GM21390 (cell line): ENCODE data around the gene DUS1L.

Experiments
- ATAC-seq: cut with Tn5 transposase; IDR thresholded peaks from one replicate; pipeline ENCODE4 v1.9.1; 2021; ENCODE audit not compliant: unreplicated experiment

The DUS1L gene

DNA sequence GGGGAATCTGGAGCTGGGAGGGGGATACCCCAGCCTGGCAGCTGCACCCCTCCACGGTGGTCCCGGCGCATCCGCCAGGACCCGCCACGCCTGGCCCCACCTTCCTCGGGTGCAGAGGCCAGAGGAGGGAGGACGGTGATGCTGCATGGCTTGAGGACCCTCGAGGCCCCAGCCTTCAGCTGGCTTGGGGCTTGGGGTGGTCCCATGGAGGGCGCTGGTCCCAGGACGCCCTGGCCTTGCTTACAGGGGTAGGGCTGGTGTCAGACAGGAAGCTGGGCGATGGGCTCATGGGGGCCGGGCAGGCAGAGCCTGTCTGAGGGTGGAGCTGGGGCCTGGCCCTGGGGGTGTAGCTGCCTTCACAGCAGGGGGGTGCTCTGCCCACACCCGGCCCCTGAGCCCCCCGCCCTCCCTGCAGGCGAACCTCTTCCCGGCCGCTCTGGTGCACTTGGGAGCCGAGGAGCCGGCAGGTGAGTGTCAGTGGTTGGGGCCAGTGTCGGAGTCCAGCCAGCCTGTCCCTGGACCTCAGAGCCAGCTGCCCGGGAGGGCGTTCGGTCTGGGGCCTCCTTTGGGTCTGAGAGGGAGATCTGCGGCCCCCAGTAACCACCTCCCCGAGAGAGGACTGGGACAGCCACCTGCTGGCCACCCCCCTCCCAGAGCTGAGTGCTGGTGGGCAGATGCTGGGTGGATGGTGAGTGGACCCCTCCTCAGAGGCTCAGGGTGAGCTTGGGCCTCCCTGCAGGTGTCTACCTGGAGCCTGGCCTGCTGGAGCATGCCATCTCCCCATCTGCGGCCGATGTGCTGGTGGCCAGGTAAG lies 49.3 kb downstream of the DUS1L start:
- ATAC-seq, result no peak

DNA sequence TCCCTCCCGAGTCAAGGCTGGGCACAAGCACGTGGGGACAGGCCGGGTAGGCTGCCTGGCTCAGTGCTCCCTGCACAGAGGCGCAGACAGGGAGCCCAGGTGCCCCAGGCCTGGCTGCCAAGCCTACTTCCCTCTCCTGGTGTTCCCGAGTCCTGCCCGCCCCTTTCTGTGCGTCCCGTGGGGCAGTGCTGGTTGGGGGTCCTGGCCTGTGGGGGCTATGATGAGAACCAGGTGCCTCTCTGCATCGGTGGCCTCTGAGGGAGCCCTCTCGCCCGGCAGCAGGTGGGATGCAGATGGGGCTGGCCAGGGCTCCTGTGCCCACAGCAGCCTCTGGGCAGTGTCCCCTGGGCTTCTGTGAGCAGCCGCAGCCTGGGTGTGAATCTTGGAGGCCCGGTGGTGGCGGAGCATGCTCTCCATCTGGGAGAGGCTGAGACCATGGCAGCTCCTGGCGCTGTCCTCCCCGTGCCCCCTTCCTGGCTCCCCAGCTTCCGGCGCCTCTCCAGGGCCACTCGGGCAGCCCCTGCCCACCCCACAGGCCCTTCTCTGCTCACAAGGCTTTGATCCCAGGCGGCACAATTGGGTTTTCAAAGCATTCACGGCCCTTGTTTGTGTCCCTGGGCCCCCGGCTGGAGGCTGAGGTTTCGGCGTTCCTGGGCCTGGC lies 50.2 kb downstream of the DUS1L start:
- no peak for ATAC-seq

DNA sequence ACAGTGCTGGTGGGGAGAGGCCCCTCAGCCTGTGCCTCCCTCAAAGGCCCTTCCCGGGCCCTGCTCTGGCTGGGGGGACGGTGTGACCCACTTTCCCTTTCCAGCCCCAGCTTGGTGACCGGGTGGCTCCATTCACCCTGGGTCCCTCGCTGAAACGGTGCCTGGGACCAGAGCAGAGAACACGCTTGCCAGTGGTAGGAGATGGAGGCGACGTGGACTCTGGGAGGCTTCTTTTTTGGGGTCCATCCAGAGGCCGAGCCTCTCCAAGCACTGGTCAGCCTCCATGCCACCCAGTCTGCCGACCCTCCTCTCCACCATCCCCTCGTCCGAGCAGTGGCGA lies 50.7 kb downstream of the DUS1L start:
- no peak for ATAC-seq

DNA sequence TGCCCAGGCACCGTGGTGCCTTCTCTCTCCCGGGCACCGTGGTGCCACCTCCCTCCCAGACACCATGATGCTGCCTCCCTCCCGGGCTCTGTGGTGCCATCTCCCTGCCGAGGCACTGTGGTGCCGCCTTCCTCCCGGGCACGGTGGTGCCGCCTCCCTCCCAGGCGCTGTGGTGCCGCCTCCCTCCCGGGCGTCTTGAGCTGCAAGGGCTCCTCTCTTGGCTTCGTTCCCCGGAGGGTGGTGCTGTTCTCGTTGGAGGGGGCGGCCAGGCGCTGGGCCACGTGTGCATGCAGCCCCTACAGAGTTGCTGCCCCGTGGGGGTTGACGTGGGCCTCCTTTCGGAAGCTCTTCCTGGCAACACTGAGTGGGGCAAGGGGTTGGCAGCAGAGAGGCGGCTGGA lies 51.2 kb downstream of the DUS1L start:
- ATAC-seq, result no peak

DNA sequence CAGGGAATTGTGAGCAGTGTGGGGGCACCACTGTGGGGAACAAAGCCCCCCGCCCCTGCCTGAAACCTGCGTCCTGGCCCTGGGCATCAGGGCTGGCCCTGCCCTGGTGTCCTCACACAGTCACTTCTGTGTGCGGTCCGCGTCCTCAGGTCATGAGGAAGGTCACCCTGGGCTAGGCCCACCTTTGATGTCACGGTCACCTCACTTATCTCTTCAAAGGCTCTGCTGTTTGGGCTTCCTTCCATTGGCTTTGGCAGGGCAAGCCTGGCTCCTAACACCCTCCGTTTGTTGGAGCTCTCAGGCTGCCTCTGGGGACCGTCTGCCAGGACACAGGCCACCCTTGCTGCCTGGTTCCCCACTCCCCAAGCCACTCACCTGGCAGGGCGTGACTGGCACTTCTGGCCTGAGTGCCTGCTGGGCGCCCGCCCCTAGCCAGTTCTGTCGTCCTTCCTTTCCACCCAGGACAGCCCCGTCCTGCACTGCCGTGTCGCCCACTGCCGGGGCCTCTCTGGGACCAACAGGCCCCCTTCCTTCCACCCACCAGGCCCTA lies 51.8 kb downstream of the DUS1L start:
- ATAC-seq, result no peak

DNA sequence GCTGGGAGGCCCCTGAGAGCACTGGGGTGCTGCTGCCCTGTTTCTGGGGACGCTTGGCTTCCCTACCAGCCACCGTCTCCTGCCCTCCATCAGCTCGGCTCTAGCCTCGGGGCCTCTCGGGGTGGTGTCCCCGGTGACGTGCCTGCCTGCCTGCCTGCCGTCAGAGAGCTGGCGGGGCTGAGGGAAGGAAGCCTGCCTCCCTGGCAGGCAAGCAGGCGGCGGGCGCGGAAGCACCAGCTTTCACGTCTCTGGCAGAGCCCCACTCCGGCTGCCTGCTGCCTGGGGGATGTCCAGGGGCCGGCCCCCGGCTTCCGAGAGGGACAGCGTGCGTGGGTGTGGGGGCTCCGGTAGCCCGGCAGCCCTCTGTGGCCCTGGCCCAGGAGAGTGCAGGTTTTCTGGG lies 52.3 kb downstream of the DUS1L start:
- no peak for ATAC-seq

DNA sequence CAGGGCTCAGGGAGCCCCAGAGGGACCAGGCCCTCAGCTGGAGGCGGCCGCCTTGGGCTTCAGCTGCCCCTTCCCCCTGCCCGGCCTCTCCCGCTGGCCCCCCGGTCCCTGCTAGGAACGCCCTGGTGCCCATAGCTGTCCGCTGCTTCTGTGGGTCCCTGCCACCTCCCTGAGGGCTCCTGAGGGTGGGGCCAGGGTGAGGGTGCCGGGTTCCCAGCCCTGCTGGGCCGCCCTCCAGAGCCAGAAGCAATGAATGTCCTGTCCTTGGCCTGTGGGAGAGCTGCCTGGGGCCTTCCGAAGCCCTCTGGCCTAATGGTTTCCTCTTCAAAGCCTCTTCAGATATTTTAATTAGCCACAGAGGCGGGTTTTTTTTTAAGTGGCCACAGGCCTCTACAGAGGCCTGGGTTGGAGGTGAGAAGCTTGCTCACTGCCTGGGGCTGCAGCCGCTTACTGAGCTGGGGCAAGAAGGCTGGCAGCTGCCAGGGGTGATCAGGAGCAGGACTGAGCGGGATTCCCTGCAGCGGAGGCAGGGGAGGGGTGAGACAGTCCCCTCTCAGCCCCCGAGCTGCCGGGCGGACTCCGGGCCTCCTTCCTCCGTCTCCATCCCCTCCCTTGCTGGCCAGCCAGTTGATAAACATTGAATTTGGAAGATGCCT lies 52.8 kb downstream of the DUS1L start:
- ATAC-seq, result no peak

DNA sequence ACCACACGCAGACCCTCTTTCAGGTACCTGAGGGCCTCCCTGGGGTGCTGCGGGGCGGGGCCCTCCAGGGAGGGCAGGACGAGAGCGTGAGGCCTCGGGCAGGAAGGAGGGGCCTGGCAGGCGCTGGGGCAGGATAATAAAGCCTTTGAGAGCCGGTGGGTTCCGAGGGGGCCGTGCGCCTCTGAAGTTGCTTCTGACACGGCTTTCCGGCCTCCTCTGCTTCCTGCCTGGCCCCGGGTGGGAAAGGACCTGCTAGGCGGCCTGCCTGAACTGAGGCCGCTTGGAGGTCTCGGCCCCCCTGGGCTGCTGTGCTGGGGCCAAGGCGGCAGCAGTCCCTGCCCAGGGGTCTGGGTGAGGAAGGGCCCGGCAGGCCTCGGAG lies 53.4 kb downstream of the DUS1L start:
- no peak for ATAC-seq

DNA sequence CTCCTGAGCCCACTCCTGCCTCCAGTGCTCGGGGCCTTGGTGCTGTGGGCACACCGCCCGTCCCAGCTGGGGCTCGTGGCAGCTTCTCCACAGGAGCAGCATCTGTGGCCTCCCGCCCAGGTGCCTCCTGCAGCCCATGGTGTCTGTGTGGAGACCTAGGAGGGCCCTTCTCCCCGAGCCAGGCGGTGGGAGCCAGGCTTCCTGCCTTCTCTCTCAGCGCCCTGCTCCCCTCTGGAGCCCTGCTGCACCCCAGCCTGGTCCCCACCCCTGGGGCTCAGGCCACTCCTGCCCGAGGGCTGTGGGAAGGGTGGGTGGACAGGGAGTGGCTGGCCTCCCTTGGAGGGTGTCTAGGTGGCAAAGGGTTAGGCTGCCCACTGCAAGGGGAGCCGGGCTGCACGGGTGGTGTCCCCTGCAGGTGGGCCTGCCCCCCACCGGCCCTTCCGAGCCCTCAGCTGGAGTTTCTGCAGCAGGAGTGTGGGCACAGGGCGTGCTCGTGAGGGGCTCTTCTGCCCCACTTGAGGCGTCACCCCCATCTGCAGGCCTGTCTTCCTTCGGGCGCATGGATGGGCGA lies 53.9 kb downstream of the DUS1L start:
- ATAC-seq, result no peak

DNA sequence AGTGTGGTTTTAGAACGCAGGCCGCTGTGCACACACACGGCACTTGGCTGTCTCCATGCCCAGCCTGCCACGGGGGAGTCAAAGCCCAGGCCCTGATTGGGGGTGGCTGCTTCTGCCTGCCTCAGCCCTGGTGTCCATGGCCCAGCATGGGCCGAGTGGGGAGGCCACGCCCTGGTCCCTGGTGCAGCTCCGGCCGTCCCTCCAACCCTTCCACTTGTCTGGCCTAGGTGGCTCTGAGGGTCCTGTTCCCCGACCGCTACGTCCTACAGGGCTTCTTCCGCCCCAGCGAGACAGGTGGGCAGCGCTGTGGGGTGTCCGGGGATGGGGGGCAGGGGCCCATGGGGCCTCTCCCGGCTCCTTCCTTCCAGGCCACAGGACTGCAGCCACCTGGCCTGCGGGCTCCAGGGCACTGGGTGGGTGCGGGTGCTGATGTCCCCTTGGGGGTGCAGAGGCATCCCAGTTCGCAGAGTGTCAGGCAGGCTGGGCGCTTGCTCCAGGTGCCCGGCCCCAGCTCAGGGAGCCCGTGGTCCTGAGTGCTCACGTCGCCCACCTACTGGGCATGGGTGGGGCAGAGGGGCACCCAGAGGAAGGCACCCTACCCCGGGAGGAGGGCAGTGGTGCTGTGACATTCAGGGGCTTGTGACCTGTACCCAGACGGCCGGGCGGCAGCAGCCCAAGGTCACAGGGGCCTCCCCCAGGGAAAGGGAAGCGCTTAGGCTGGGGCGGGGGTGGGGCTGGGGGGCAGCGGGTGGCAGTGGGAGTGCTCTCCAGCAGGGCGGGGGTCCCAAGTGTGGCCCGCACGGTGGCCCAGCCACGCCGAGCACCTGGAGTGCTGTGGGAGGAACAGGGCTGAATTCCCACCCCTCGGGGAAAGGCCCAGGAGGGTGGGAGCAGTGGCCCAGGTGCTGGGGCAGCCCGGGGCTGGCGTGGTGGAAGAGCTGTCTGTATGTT lies 54.8 kb downstream of the DUS1L start:
- ATAC-seq, result no peak

DNA sequence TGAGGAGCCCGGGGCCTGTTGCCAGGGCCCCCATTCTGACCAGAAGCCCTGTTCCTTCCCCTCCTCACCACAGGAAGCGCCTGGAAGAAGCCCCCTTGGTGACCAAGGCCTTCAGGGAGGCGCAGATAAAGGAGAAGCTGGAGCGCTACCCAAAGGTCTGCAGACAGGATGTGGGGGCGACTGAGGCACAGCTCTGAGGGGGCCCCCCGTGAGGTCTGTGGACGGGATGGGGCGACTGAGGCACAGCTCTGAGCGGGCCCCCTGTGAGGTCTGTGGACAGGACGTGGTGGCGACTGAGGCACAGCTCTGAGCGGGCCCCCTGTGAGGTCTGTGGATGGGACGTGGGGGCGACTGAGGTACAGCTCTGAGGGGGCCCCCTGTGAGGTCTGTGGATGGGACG lies 56.2 kb downstream of the DUS1L start:
- ATAC-seq, result no peak

DNA sequence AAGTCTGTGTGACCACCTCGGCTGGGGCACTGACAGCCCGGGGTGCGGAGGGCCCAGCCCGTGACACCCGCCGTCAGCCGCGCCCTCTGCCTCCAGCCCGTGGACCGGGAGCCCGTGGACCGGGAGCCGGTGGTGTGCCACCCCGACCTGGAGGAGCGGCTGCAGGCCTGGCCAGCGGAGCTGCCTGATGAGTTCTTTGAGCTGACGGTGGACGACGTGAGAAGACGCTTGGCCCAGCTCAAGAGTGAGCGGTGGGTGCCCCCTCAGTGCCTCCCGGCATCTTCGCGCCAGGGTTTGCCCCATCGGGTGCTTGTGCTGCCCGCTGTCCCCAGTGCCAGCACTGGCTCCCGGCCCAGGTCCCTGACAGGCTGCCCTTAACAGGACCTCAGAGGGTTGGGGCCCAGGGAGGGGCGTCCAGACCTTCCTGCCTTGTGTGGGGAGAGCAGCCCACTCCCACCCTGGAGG lies 56.6 kb downstream of the DUS1L start:
- ATAC-seq, result no peak

DNA sequence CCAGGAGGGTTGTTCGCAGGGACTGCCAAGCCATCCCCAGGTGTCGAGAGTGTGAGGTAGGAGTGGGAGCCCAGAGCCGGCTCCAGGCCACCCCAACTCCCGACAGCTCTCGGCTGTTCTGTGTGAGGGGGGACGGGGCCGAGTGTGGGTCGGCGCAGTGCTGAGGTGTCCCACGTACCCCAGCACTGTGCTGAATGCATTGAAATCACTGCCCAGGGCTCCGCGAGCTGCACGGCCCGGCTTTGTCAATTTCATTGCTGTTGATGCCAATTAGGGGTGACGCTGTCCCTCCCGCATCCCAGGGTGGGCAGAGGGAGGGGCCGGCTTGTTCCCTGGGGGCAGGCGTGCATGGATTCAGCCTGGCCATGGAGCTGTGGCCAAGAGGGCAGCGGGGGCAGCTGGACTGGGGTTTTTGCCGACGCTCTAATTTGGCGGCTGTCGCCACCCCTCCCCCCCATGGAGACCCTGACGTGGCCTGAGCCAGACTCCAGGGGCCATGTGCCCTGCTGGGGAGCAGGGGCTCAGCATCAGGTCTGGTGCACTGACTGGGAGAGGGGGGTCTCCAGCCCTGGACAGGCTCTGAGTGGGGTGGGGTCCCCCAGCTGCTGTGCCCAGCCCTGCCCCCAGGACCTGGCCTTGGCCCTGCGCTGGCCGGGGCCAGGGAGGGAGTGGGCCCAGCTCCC lies 57.2 kb downstream of the DUS1L start:
- ATAC-seq, result no peak
